IMR-90 (cell line): Measurements from ENCODE around the gene FAAP20. TPM values are rescaled to one million over a fixed set of nuclear protein-coding genes. Genes with fewer than 3 reads are reported as not detected.

ENCODE experiments used
- ATAC-seq: fragments of 200-7000 bp; cut with Tn5 transposase; 2 replicates; pipeline ENCODE4 v1.9.1; 2020; ENCODE audit warnings: low read depth, mild to moderate bottlenecking, moderate library complexity
- BruUV-seq: library from RNA; stranded (reverse); fragments of 400-500 nt; replicated peaks from 2 replicates; lab custom pipeline; 2021; lab: Mats Ljungman, UMichigan
- CTCF ChIA-PET: fragments of 300-600 bp; formaldehyde crosslinking; extraction: SDS; loops from one replicate; lab custom pipeline; 2021; ENCODE audit warnings: antibody characterized with exemption; lab: Yijun Ruan, JAX
- POLR2A ChIA-PET: fragments of 300-600 bp; sonication (Branson Sonifier 250); formaldehyde crosslinking; loops from one replicate; lab custom pipeline; 2022; ENCODE audit warnings: antibody characterized with exemption; ENCODE audit not compliant: unreplicated experiment; lab: Charles Lee
- DNase-seq: peaks from one replicate; pipeline ENCODE4 v3.0.0; 2013
- H2AFZ ChIP-seq: replicated peaks from 2 replicates; pipeline ENCODE3; 2013; ENCODE audit warnings: low read length, mild to moderate bottlenecking; ENCODE audit not compliant: poor library complexity
- H2AK5ac ChIP-seq: 2 replicates; pipeline ENCODE4 v1.6.1; 2013; ENCODE audit warnings: low read depth, low read length, inconsistent platforms
- H2AK9ac ChIP-seq: replicated peaks from 2 replicates; pipeline ENCODE3; 2013; ENCODE audit warnings: mild to moderate bottlenecking, low read depth, low read length, moderate library complexity; ENCODE audit not compliant: poor library complexity
- H2BK120ac ChIP-seq: 2 replicates; pipeline ENCODE4 v1.6.1; 2013; ENCODE audit warnings: low read depth, low read length, inconsistent platforms
- H2BK15ac ChIP-seq: 3 replicates; pipeline ENCODE4 v1.6.1; 2013; ENCODE audit warnings: low read depth, low read length, inconsistent platforms
- H2BK20ac ChIP-seq: 2 replicates; pipeline ENCODE4 v1.6.1; 2013; ENCODE audit warnings: low read depth, mild to moderate bottlenecking, inconsistent platforms, low read length, moderate library complexity
- H2BK5ac ChIP-seq: 2 replicates; pipeline ENCODE4 v1.6.1; 2013; ENCODE audit warnings: mild to moderate bottlenecking, low read depth, low read length, inconsistent platforms; ENCODE audit not compliant: poor library complexity, severe bottlenecking
- H3K14ac ChIP-seq: replicated peaks from 2 replicates; pipeline ENCODE4 v1.6.1; 2013; ENCODE audit warnings: low read depth, low read length, inconsistent platforms
- H3K18ac ChIP-seq: 2 replicates; pipeline ENCODE4 v1.6.1; 2013; ENCODE audit warnings: low read depth, low read length, control low read depth
- H3K23ac ChIP-seq: 2 replicates; pipeline ENCODE4 v1.6.1; 2013; ENCODE audit warnings: low read depth, low read length, inconsistent platforms
- H3K27ac ChIP-seq: 2 replicates; pipeline ENCODE4 v1.5.1; 2013; ENCODE audit warnings: mild to moderate bottlenecking, control low read depth, low read length; ENCODE audit not compliant: insufficient read depth
- H3K27me3 ChIP-seq: 2 replicates; pipeline ENCODE4 v1.6.1; 2013; ENCODE audit warnings: low read length; ENCODE audit not compliant: control insufficient read depth, insufficient read depth
- H3K36me3 ChIP-seq: 2 replicates; pipeline ENCODE4 v1.6.1; 2013; ENCODE audit warnings: low read length, mixed read lengths; ENCODE audit not compliant: control insufficient read depth, insufficient read depth
- H3K4ac ChIP-seq: 2 replicates; pipeline ENCODE4 v1.6.1; 2013; ENCODE audit warnings: low read depth, low read length, inconsistent platforms
- H3K4me1 ChIP-seq: 2 replicates; pipeline ENCODE4 v1.6.1; 2013; ENCODE audit warnings: low read length, mixed read lengths; ENCODE audit not compliant: control insufficient read depth, insufficient read depth
- H3K4me2 ChIP-seq: 2 replicates; pipeline ENCODE4 v1.6.1; 2013; ENCODE audit warnings: low read depth, mild to moderate bottlenecking, control low read depth, low read length, moderate library complexity
- H3K4me3 ChIP-seq: 2 replicates; pipeline ENCODE4 v1.5.1; 2013; ENCODE audit warnings: low read depth, mild to moderate bottlenecking, control low read depth, low read length, moderate library complexity; ENCODE audit not compliant: insufficient read depth
- H3K56ac ChIP-seq: 2 replicates; pipeline ENCODE4 v1.6.1; 2013; ENCODE audit warnings: low read length, inconsistent platforms; ENCODE audit not compliant: insufficient read depth; ENCODE audit errors: extremely low read depth
- H3K79me1 ChIP-seq, 2 experiments: 2 replicates each; pipeline ENCODE4 v1.6.1; 2013; ENCODE audit warnings: low read length in 2 of 2, inconsistent platforms in 1 of 2, low read depth in 1 of 2
- H3K9ac ChIP-seq: 2 replicates; pipeline ENCODE4 v1.6.1; 2013; ENCODE audit warnings: low read depth, low read length, control low read depth
- H3K9me1 ChIP-seq: 2 replicates; pipeline ENCODE4 v1.6.1; 2013; ENCODE audit warnings: low read length, inconsistent platforms; ENCODE audit not compliant: insufficient read depth
- H3K9me3 ChIP-seq: 2 replicates; pipeline ENCODE4 v1.6.1; 2013; ENCODE audit warnings: low read length; ENCODE audit not compliant: control insufficient read depth, insufficient read depth
- H4K20me1 ChIP-seq: 2 replicates; pipeline ENCODE4 v1.6.1; 2013; ENCODE audit warnings: low read length, inconsistent platforms; ENCODE audit not compliant: insufficient read depth
- H4K5ac ChIP-seq: 2 replicates; pipeline ENCODE4 v1.6.1; 2013; ENCODE audit warnings: mild to moderate bottlenecking, low read depth, low read length, control low read depth
- H4K8ac ChIP-seq, 2 experiments: 2 replicates each; pipeline ENCODE4 v1.6.1; 2013; ENCODE audit warnings: low read depth in 2 of 2, low read length in 2 of 2, control low read depth in 1 of 2, inconsistent platforms in 1 of 2
- H4K91ac ChIP-seq: 2 replicates; pipeline ENCODE4 v1.6.1; 2013; ENCODE audit warnings: low read depth, low read length, inconsistent platforms; ENCODE audit not compliant: insufficient read depth
- BHLHE40 ChIP-seq: fragments of 150-350 bp; IDR thresholded peaks from 2 replicates; pipeline ENCODE4 v1.6.1; 2016; ENCODE audit warnings: mild to moderate bottlenecking, low read depth, low read length
- CEBPB ChIP-seq: IDR thresholded peaks from 2 replicates; pipeline ENCODE4 v1.6.1; 2012; ENCODE audit warnings: low read depth, low read length, improper control_type of control experiment
- CHD1 ChIP-seq: IDR thresholded peaks from 2 replicates; pipeline ENCODE4 v1.6.1; 2012; ENCODE audit warnings: low read depth, low read length, improper control_type of control experiment
- FOS ChIP-seq: fragments of 150-350 bp; IDR thresholded peaks from 2 replicates; pipeline ENCODE4 v1.6.1; 2016; ENCODE audit warnings: low read depth, low read length
- MAFK ChIP-seq: IDR thresholded peaks from 2 replicates; pipeline ENCODE4 v1.6.1; 2012; ENCODE audit warnings: low read depth, low read length, improper control_type of control experiment
- MAZ ChIP-seq: IDR thresholded peaks from 2 replicates; pipeline ENCODE4 v1.6.1; 2012; ENCODE audit warnings: low read depth, mild to moderate bottlenecking, low read length, improper control_type of control experiment, moderate library complexity, borderline replicate concordance
- MXI1 ChIP-seq: IDR thresholded peaks from 2 replicates; pipeline ENCODE4 v1.6.1; 2012; ENCODE audit warnings: low read depth, mild to moderate bottlenecking, low read length, moderate library complexity, borderline replicate concordance
- NFE2L2 ChIP-seq: fragments of 150-350 bp; IDR thresholded peaks from 2 replicates; pipeline ENCODE4 v1.6.1; 2016; ENCODE audit warnings: low read depth, mild to moderate bottlenecking, low read length
- POLR2A ChIP-seq: IDR thresholded peaks from 2 replicates; pipeline ENCODE4 v1.6.1; 2012; ENCODE audit warnings: mild to moderate bottlenecking, low read depth, low read length
- RAD21 ChIP-seq: IDR thresholded peaks from 2 replicates; pipeline ENCODE4 v1.6.1; 2012; ENCODE audit warnings: low read length, improper control_type of control experiment
- RCOR1 ChIP-seq: IDR thresholded peaks from 2 replicates; pipeline ENCODE4 v1.6.1; 2012; ENCODE audit warnings: mild to moderate bottlenecking, low read length, improper control_type of control experiment; ENCODE audit not compliant: insufficient replicate concordance
- RFX5 ChIP-seq: IDR thresholded peaks from 2 replicates; pipeline ENCODE4 v1.8.0; 2012; ENCODE audit warnings: low read depth, mild to moderate bottlenecking, low read length, moderate library complexity
- SMC3 ChIP-seq: fragments of 150-350 bp; IDR thresholded peaks from 2 replicates; pipeline ENCODE4 v1.6.1; 2016; ENCODE audit warnings: low read depth, mild to moderate bottlenecking, antibody characterized with exemption, low read length, moderate library complexity
- WGBS, 2 experiments: methylation state at CpG; one replicate each; pipeline versions ENCODE4 v1.1.5 to v1.1.7; 2013; ENCODE audit warnings: missing lambda C conversion rate in 2 of 2; ENCODE audit not compliant: insufficient read length in 1 of 2; ENCODE audit errors: extremely low coverage in 2 of 2; 5-methylcytosine and 5-hydroxymethylcytosine counted together
- dilution Hi-C: fragments of 300-500 bp; cut with HindIII; formaldehyde crosslinking; loops from one replicate; pipeline ENCODE4 v1.14.3; 2018; ENCODE audit warnings: low sequenced_read_pairs; ENCODE audit not compliant: unreplicated experiment
- in situ Hi-C: fragments of 300-500 bp; cut with MboI; formaldehyde crosslinking; loops from 3 replicates; pipeline ENCODE4 v1.14.3; 2019; ENCODE audit warnings: low sequenced_read_pairs, inconsistent platforms, mixed read lengths
- intact Hi-C: fragments of 100-400 bp; cut with micrococcal nuclease; formaldehyde crosslinking; loops from 2 replicates; pipeline ENCODE4 v1.10.0; 2022
- polyA plus RNA-seq, 3 experiments: library from polyadenylated mRNA; depleted of rRNA; stranded (reverse); fragments of >200 nt; gene quantifications; 2 replicates each; pipeline ENCODE4 v1.2.3, GENCODE V29; 2012; ENCODE audit warnings: low replicate concordance in 1 of 3
- total RNA-seq: library from RNA; depleted of rRNA; stranded (reverse); fragments of >200 nt; gene quantifications from 2 replicates; pipeline ENCODE4 v1.2.3, GENCODE V29; 2012
- TF ChIP-seq, protein P1 (sequence below): fragments of 150-350 bp; IDR thresholded peaks from 2 replicates; pipeline ENCODE4 v1.6.1; 2016; ENCODE audit warnings: low read depth, mild to moderate bottlenecking, low read length, moderate library complexity, borderline replicate concordance
- TF ChIP-seq, protein P2 (sequence below): conservative IDR thresholded peaks from 2 replicates; pipeline ENCODE4 v1.5.1; 2012; ENCODE audit warnings: mild to moderate bottlenecking, low read depth, low read length, improper control_type of control experiment

The FAAP20 gene
- total and polyA plus RNA-seq, 2 of the 4 experiments (the other 2 are of a cell fraction): 6.5 to 31.5 TPM

- H3K27me3 ChIP-seq: no peaks in the 10 kb centered on the region
- TF ChIP-seq RAD21: no peak
- no peak for TF ChIP-seq BHLHE40
- TF ChIP-seq CEBPB: no peak
- no peak for TF ChIP-seq CHD1
- no peak for TF ChIP-seq SMC3
- no peak for TF ChIP-seq MXI1
- TF ChIP-seq RFX5: no peak
- TF ChIP-seq, protein P1, sequence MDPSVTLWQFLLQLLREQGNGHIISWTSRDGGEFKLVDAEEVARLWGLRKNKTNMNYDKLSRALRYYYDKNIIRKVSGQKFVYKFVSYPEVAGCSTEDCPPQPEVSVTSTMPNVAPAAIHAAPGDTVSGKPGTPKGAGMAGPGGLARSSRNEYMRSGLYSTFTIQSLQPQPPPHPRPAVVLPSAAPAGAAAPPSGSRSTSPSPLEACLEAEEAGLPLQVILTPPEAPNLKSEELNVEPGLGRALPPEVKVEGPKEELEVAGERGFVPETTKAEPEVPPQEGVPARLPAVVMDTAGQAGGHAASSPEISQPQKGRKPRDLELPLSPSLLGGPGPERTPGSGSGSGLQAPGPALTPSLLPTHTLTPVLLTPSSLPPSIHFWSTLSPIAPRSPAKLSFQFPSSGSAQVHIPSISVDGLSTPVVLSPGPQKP: no peak
- no peak for TF ChIP-seq POLR2A
- TF ChIP-seq NFE2L2: no peak
- TF ChIP-seq MAZ: no peak
- TF ChIP-seq, protein P2, sequence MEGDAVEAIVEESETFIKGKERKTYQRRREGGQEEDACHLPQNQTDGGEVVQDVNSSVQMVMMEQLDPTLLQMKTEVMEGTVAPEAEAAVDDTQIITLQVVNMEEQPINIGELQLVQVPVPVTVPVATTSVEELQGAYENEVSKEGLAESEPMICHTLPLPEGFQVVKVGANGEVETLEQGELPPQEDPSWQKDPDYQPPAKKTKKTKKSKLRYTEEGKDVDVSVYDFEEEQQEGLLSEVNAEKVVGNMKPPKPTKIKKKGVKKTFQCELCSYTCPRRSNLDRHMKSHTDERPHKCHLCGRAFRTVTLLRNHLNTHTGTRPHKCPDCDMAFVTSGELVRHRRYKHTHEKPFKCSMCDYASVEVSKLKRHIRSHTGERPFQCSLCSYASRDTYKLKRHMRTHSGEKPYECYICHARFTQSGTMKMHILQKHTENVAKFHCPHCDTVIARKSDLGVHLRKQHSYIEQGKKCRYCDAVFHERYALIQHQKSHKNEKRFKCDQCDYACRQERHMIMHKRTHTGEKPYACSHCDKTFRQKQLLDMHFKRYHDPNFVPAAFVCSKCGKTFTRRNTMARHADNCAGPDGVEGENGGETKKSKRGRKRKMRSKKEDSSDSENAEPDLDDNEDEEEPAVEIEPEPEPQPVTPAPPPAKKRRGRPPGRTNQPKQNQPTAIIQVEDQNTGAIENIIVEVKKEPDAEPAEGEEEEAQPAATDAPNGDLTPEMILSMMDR: no peak
- TF ChIP-seq RCOR1: no peak
- no peak for TF ChIP-seq MAFK
- TF ChIP-seq FOS: no peak
These were observed 18.7 kb downstream of the FAAP20 start for GRCh38 chr1:2175681-2176454.

More at GRCh38 chr1:2175681-2176454, 18.7 kb downstream of the FAAP20 start:
- Histone ChIP-seq H3K4me2 (no peak overlapping the region), H3K14ac (no peak overlapping the region), H2BK20ac (no peak overlapping the region), H2AFZ (no peak overlapping the region), H3K4ac (no peak overlapping the region), H4K91ac (no peak overlapping the region), H3K9me3 (no peaks in the 10 kb centered on the region), H4K5ac (no peak overlapping the region), H2AK9ac (no peak overlapping the region), H3K4me3 (no peak overlapping the region), H4K8ac (no peak overlapping the region), H3K9ac (no peak overlapping the region), H3K79me1 (no peaks in the 10 kb centered on the region), H2AK5ac (no peak overlapping the region), H3K9me1 (no peaks in the 10 kb centered on the region), H3K18ac (no peak overlapping the region), H2BK15ac (no peak overlapping the region), H3K4me1 (no peaks in the 10 kb centered on the region), H2BK5ac (no peak overlapping the region), H3K27ac (no peak overlapping the region), H3K56ac (no peak overlapping the region), H4K20me1 (no peaks in the 10 kb centered on the region), H3K36me3 (no peaks in the 10 kb centered on the region), H2BK120ac (no peak overlapping the region), H3K23ac (no peak overlapping the region)
- in situ Hi-C loops: loop anchor here (25.0 kb wide), 1 partner anchor 361 kb away; the partner anchor contains the start of genes HES5 and PANK4
- ATAC-seq (no peak), DNase-seq (no peak)
- CTCF ChIA-PET: no interaction called here
- WGBS, 2 experiments: 91% methylated on average over 20 of the region's 42 CpGs; no CpG with 5 or more reads in 1 of the 2 experiments
- dilution Hi-C loops: no loop called here
- BruUV-seq: no TSS peak
- POLR2A ChIA-PET: no interaction called here
- intact Hi-C loops: no loop called here
